HepG2 (cell line): Measurements from ENCODE around the gene PPP2R1B. TPM values are rescaled to one million over a fixed set of nuclear protein-coding genes. Genes with fewer than 3 reads are reported as not detected.

ENCODE experiments used
- DR1 ChIP-seq: sonication (generic); formaldehyde crosslinking; IDR thresholded peaks from 2 replicates; pipeline ENCODE4 v1.8.0; 2021; ENCODE audit warnings: mild to moderate bottlenecking, missing genetic modification reagents, inconsistent platforms
- ELK4 ChIP-seq: sonication (generic); formaldehyde crosslinking; IDR thresholded peaks from 2 replicates; pipeline ENCODE4 v1.9.0; 2021; ENCODE audit warnings: missing genetic modification reagents, borderline replicate concordance
- GABPA ChIP-seq, 2 experiments: IDR thresholded peaks; 2 replicates each; pipeline ENCODE4 v1.6.1; 2011 to 2016; ENCODE audit warnings: low read depth in 2 of 2, low read length in 1 of 2, missing biosample characterization in 1 of 2, missing genetic modification characterization in 1 of 2
- HOXA7 ChIP-seq: sonication (generic); formaldehyde crosslinking; IDR thresholded peaks from 2 replicates; pipeline ENCODE4 v1.8.1; 2022; ENCODE audit warnings: mild to moderate bottlenecking, missing genetic modification reagents, moderate library complexity
- NFE2L2 ChIP-seq: fragments of 150-350 bp; IDR thresholded peaks from 2 replicates; pipeline ENCODE4 v1.6.1; 2014; ENCODE audit warnings: low read length
- TOPORS ChIP-seq: sonication (generic); formaldehyde crosslinking; IDR thresholded peaks from 2 replicates; pipeline ENCODE4 v1.8.0; 2023; ENCODE audit warnings: mild to moderate bottlenecking, missing genetic modification reagents
- ZBTB44 ChIP-seq: sonication (generic); formaldehyde crosslinking; IDR thresholded peaks from 2 replicates; pipeline ENCODE4 v1.4.0; 2020; ENCODE audit warnings: missing genetic modification reagents
- ZFYVE20 ChIP-seq: sonication (generic); formaldehyde crosslinking; IDR thresholded peaks from 2 replicates; pipeline ENCODE4 v1.8.0; 2023; ENCODE audit warnings: low read depth, mild to moderate bottlenecking, moderate library complexity, missing genetic modification reagents, borderline replicate concordance
- ZNF20 ChIP-seq: sonication (generic); formaldehyde crosslinking; IDR thresholded peaks from 2 replicates; pipeline ENCODE4 v1.4.0; 2020; ENCODE audit warnings: mild to moderate bottlenecking, moderate library complexity, missing genetic modification reagents
- ZNF225 ChIP-seq: sonication (generic); formaldehyde crosslinking; IDR thresholded peaks from 2 replicates; pipeline ENCODE4 v1.4.0; 2020; ENCODE audit warnings: mild to moderate bottlenecking, missing genetic modification reagents
- ZNF230 ChIP-seq: sonication (generic); formaldehyde crosslinking; IDR thresholded peaks from 2 replicates; pipeline ENCODE4 v1.4.0; 2020; ENCODE audit warnings: mild to moderate bottlenecking, missing genetic modification reagents
- ZNF234 ChIP-seq: sonication (generic); formaldehyde crosslinking; conservative IDR thresholded peaks from 2 replicates; pipeline ENCODE4 v1.5.1; 2020; ENCODE audit warnings: mild to moderate bottlenecking, missing genetic modification reagents
- ZNF253 ChIP-seq: sonication (generic); formaldehyde crosslinking; IDR thresholded peaks from 2 replicates; pipeline ENCODE4 v1.8.0; 2022; ENCODE audit warnings: mild to moderate bottlenecking, missing genetic modification reagents, borderline replicate concordance
- ZNF30 ChIP-seq: sonication (generic); formaldehyde crosslinking; IDR thresholded peaks from 2 replicates; pipeline ENCODE4 v1.5.0; 2020; ENCODE audit warnings: mild to moderate bottlenecking, missing genetic modification reagents
- ZNF430 ChIP-seq: sonication (generic); formaldehyde crosslinking; IDR thresholded peaks from 2 replicates; pipeline ENCODE4 v1.9.0; 2021; ENCODE audit warnings: mild to moderate bottlenecking, missing genetic modification reagents
- ZNF629 ChIP-seq: sonication (generic); formaldehyde crosslinking; conservative IDR thresholded peaks from 2 replicates; pipeline ENCODE4 v1.5.0; 2020; ENCODE audit warnings: missing genetic modification reagents
- ZNF724P ChIP-seq: sonication (generic); formaldehyde crosslinking; IDR thresholded peaks from 2 replicates; pipeline ENCODE4 v1.8.0; 2022; ENCODE audit warnings: missing genetic modification reagents, borderline replicate concordance
- ZNF75D ChIP-seq: sonication (generic); formaldehyde crosslinking; IDR thresholded peaks from 2 replicates; pipeline ENCODE4 v1.8.1; 2023; ENCODE audit warnings: missing genetic modification reagents, mild to moderate bottlenecking, borderline replicate concordance
- ZNF883 ChIP-seq: sonication (generic); formaldehyde crosslinking; IDR thresholded peaks from 2 replicates; pipeline ENCODE4 v1.5.1; 2020; ENCODE audit warnings: mild to moderate bottlenecking, missing genetic modification reagents; ENCODE audit errors: not compliant biosample characterization
- polyA plus RNA-seq, 8 experiments: library from polyadenylated mRNA; depleted of rRNA in 3 of 8; stranded (reverse) in 7 of 8; unstranded in 1 of 8; fragments of >200 nt; fragmentation: Illumina TruSeq in 4 of 8; extraction: Trizol in 4 of 8; gene quantifications; 2 replicates each; pipeline versions ENCODE4 v1.2.1 to v1.2.3, GENCODE V29; 2011 to 2016; ENCODE audit warnings: low read depth in 4 of 8, missing spikeins in 1 of 8, mixed read lengths in 1 of 8; ENCODE audit not compliant: insufficient read depth in 1 of 8
- total RNA-seq, 5 experiments: library from RNA; depleted of rRNA; stranded (reverse); fragments of >200 nt; fragmentation: Illumina TruSeq; extraction: Trizol; gene quantifications; 2 replicates each; pipeline ENCODE4 v1.2.3, GENCODE V29; 2016; ENCODE audit warnings: low read depth in 1 of 5
- TF ChIP-seq, protein P1 (sequence below): IDR thresholded peaks from 2 replicates; pipeline ENCODE4 v1.6.1; 2016; ENCODE audit warnings: mild to moderate bottlenecking

Gene PPP2R1B
- total and polyA plus RNA-seq, 2 of the 13 experiments (the other 11 are each of a cell fraction or from before 2014, with no cell fraction given), result 22.1 to 56.8 TPM

DNA sequence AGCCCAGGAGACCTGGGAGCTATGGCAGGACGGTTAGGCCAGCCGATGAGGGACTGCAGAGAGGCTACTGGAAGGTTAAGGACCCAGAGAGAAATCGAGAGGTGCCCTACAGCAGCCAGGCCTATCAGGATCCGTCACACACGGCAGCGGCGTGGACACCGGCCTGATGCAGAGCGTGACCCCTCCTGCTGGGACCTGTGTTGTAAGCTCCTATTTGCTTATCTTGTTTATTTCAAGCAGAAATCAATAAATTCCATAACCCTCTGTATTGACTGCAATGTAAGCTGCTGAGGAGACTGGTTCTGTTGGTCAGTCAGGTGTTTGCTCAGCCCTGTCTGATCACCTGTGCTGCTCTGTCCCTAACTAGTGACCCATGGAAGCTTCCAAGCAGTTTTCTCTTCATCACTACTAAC is 39.9 kb downstream of the PPP2R1B start (continued):
- TF ChIP-seq ZNF20 (CRISPR knock-in tag) (no peak), NFE2L2 (no peak), ZNF629 (CRISPR knock-in tag) (no peak), ZBTB44 (CRISPR knock-in tag) (no peak), ZNF883 (CRISPR knock-in tag) (no peak), ZNF30 (CRISPR knock-in tag) (no peak), ZNF225 (CRISPR knock-in tag) (peak; percentile 73; the same call in 1 of the 2 replicates), DR1 (CRISPR knock-in tag) (no peak), TOPORS (CRISPR knock-in tag) (0 out of 2 replicates have a peak, but pooled peaks have one; percentile 68), ZNF234 (CRISPR knock-in tag) (no peak), GABPA (IDR thresholded peaks at IDR 0.05; ENCODE audit: low read depth, low read length) (no peak), GABPA (CRISPR knock-in tag; IDR thresholded peaks at IDR 0.05; ENCODE audit: low read depth) (peak; percentile 10; the same call in 1 of the 2 replicates), HOXA7 (no peak), ZNF230 (0 out of 2 replicates have a peak, but pooled peaks have one; percentile 39), ZFYVE20 (CRISPR knock-in tag) (no peak), ZNF430 (no peak), ELK4 (CRISPR knock-in tag) (no peak), ZNF724P (CRISPR knock-in tag) (no peak), ZNF75D (no peak), ZNF253 (CRISPR knock-in tag) (no peak)
- TF ChIP-seq, protein P1, sequence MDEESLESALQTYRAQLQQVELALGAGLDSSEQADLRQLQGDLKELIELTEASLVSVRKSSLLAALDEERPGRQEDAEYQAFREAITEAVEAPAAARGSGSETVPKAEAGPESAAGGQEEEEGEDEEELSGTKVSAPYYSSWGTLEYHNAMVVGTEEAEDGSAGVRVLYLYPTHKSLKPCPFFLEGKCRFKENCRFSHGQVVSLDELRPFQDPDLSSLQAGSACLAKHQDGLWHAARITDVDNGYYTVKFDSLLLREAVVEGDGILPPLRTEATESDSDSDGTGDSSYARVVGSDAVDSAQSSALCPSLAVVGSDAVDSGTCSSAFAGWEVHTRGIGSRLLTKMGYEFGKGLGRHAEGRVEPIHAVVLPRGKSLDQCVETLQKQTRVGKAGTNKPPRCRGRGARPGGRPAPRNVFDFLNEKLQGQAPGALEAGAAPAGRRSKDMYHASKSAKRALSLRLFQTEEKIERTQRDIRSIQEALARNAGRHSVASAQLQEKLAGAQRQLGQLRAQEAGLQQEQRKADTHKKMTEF, result peak; percentile 87; the same call in 1 of the 2 replicates
